ENCODE measurements around the gene OTOG.

The OTOG gene

DNA sequence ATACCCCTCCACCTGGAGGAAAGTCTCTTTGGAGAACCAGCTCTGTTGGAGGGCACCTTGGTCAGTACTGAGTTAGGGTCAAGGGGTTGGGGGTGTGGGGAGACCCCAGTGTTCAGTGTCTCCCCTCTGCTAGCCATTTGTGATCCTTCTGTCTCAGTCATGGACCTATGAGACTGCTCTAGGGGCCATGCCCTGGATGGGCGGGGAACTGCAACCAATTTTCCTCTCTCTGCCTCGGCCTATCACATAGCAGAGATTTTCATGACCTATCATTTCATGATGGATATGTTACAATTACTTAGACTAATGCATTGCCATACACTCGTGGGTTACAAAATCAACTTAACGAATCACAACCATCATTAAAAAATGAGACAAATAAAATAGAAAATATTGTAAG lies 7.4 kb downstream of the OTOG start:
- H3K4me1 ChIP-seq (ENCODE audit: insufficient read depth, low read length) = 0 out of 2 replicates have a peak, but pooled peaks cover 3% of the 10 kb centered on the region
- no peaks in the 10 kb centered on the region for H3K9me3 ChIP-seq (ENCODE audit: control insufficient read depth, insufficient read depth, low read length)
- no peak overlapping the region for H3K9ac ChIP-seq (ENCODE audit: low read depth, low read length)
- H3K36me3 ChIP-seq (ENCODE audit: insufficient read depth, low read length) = no peaks in the 10 kb centered on the region

DNA sequence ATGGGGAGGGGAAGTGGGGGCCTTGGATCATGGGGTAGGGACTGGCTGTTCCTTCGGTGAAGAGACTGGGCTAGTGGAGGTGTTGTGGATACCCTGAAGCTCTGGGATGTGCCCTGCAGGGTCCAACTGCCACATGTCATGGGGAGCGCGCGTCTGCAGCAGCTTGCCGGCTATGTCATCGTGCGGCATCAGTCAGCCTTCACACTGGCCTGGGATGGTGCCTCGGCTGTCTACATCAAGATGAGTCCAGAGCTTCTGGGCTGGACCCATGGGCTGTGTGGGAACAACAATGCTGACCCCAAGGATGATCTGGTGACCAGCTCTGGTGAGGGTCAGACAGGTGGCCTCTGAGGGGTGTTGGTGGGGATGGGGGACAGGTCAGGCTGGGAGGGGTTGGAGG lies 9.9 kb downstream of the OTOG start:
- no peaks in the 10 kb centered on the region for H3K4me1 ChIP-seq (ENCODE audit: insufficient read depth, low read length)
- no peaks in the 10 kb centered on the region for H3K36me3 ChIP-seq (ENCODE audit: insufficient read depth, low read length)
- no peaks in the 10 kb centered on the region for H3K9me3 ChIP-seq (ENCODE audit: control insufficient read depth, insufficient read depth, low read length)
- no peak overlapping the region for H3K9ac ChIP-seq (ENCODE audit: low read depth, low read length)

DNA sequence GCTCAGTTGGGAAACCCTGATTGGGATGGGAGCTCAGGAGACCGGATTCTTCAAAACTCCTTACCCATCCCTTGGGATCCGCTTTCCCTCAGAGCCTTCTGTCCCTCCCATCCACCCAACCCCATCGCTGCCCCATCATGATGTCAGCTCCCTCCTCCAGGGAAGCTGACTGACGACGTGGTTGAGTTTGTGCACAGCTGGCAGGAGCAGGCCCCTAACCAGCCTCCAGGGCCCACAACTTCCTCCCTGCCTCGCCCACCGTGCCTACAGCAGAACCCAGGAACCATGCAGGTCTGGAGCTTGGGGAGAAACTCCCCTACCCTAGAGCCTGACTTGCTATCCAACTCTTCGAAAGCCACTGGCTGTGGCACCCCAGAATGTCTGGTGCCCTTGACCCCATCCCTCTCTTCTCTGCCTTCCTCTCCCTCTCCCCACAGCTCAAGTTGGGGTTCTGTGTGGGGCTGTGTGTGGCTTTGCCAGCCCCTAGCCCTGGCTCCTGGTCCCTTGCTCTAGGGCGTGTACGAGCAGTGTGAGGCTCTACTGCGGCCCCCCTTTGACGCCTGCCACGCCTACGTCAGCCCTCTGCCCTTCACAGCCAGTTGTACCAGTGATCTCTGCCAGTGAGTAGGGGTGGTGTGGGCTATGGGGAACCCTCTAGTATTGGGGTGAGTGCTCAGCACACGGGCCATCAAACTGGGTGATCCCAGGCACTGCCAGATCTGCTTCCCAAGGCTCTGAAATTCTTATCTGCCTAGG lies 11.1 kb downstream of the OTOG start:
- H3K4me1 ChIP-seq (ENCODE audit: insufficient read depth, low read length) = no peaks in the 10 kb centered on the region
- H3K9ac ChIP-seq (ENCODE audit: low read depth, low read length) = no peak overlapping the region
- no peaks in the 10 kb centered on the region for H3K36me3 ChIP-seq (ENCODE audit: insufficient read depth, low read length)
- H3K9me3 ChIP-seq (ENCODE audit: control insufficient read depth, insufficient read depth, low read length) = no peaks in the 10 kb centered on the region

DNA sequence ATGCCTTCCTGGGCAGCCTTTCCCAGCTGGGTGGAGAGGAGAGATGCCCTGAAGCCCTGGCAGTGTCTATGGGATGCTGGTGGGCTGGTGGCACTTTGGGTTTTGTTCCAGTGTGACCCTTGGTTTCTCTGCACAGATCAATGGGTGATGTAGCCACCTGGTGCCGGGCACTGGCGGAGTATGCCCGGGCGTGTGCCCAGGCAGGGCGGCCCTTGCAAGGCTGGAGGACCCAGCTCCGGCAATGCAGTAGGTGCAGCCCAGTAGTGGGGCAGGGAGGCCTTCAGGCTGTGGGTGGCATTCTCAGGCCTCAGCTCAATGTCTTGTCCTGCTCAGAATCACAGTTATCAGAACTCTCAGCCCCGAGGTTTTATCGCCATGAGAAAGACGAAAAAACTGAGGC lies 11.9 kb downstream of the OTOG start:
- Histone ChIP-seq H3K4me1 (ENCODE audit: insufficient read depth, low read length) (no peaks in the 10 kb centered on the region), H3K9ac (ENCODE audit: low read depth, low read length) (no peak overlapping the region)

DNA sequence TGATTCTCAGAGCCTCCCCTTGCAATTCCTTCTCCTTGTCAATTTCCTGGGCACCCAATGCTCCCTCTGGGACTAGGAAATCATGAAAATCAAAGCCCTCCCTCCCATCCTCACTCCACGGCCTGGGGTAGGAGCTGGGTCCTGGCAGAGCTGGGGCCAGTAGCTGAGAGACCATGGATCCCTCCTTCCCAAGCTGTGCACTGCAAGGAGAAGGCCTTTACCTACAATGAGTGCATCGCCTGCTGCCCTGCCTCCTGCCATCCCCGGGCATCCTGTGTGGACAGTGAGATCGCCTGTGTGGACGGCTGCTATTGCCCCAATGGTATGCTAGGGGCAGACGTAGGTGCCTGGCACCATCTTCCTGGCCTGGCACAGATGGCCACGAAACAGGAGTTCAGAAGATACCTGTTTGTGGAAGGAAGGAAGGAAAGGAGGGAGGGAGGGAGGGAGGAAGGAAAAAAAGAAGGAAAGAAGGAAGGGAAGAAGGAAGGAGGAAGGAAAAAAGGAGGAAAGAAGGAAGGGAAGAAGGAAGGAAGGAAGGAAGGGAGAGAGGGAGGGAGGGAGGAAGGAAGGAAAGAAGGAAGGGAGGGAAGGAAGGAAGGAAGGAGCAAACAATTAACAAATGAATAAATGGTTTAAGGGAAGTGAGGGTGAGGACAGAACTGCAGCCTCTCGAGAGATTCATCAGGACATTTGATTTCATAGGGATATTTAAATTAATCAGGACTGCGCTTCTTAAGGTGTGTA lies 12.5 kb downstream of the OTOG start:
- Histone ChIP-seq H3K9me3 (ENCODE audit: control insufficient read depth, insufficient read depth, low read length) (no peaks in the 10 kb centered on the region), H3K9ac (ENCODE audit: low read depth, low read length) (no peak overlapping the region), H3K36me3 (ENCODE audit: insufficient read depth, low read length) (no peaks in the 10 kb centered on the region), H3K4me1 (ENCODE audit: insufficient read depth, low read length) (no peaks in the 10 kb centered on the region)

More for the DNA sequence above, 11.9 kb downstream of the OTOG start:
- H3K36me3 ChIP-seq (ENCODE audit: insufficient read depth, low read length) = no peaks in the 10 kb centered on the region
- H3K9me3 ChIP-seq (ENCODE audit: control insufficient read depth, insufficient read depth, low read length) = no peaks in the 10 kb centered on the region

DNA sequence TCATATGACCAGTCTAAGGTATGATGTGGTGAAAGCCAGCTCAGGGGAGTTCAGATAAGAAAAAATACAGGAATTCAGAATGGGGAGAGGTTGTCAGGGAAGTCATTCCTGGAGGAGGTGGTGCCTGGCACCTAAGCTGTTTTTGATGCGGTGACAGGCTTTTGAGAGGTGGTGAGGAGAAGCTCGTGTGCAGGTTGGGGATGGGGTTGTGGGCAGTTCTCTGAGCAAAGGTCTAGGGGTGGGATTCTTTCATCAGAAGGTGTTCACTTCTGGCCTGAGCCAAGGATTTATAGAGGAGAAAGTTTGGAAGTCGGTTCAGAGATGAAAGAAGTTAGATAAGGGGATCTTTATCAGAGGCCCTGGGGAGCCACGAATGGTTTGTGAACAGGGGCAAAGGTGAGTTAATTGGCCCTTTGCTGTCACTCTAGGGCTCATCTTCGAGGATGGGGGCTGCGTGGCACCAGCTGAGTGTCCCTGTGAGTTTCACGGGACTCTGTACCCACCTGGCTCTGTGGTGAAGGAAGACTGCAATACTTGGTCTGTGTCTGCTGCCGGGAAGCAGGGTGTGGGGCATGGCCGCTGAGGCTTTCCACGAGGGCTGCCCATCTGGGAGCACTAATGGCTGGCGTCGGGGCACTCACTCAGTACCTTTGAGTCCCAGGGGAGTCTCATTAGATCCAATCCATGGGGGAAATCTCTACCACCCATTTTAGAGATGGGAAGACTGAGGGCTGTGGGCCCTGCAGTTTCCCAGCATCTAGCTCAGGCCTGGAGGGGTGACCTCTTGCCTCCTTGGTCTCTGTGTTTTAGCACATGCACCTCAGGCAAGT lies 13.4 kb downstream of the OTOG start:
- Histone ChIP-seq H3K36me3 (ENCODE audit: insufficient read depth, low read length) (no peaks in the 10 kb centered on the region), H3K4me1 (ENCODE audit: insufficient read depth, low read length) (no peaks in the 10 kb centered on the region), H3K9ac (ENCODE audit: low read depth, low read length) (no peak overlapping the region), H3K9me3 (ENCODE audit: control insufficient read depth, insufficient read depth, low read length) (no peaks in the 10 kb centered on the region)

DNA sequence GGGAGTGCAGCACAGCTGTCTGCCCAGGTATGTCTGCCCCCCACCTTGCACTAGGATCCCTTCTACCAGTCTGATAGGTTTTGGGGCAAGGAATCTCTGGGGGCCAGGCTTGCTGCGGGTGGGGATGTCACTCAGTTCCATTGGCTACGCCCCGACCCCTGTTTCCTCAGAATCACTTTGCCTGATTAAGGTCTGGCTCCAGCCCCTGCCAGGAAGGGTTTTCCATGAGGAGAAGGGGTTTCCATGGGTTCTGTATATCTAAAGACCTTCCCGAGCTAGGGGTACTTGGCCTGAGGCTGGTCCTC lies 14.0 kb downstream of the OTOG start:
- Histone ChIP-seq H3K36me3 (ENCODE audit: insufficient read depth, low read length) (no peaks in the 10 kb centered on the region), H3K9ac (ENCODE audit: low read depth, low read length) (no peak overlapping the region)

DNA sequence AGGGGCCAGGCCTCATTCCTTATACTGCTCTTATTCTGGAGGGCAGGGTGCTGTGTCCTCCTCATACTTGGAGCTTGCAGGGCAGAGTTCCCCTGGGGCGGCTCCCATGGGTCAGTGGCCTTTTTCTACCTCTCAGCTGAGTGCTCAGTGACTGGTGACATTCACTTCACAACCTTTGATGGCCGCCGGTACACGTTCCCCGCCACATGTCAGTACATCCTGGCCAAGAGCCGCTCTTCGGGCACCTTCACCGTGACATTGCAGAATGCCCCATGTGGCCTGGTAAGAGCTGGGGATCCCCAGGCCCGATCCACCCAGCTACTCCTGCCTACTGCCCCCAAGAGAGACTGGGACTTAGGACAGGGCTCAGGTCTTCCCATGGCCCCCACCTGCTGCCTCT lies 14.5 kb downstream of the OTOG start:
- Histone ChIP-seq H3K9me3 (ENCODE audit: control insufficient read depth, insufficient read depth, low read length) (no peaks in the 10 kb centered on the region), H3K36me3 (ENCODE audit: insufficient read depth, low read length) (no peaks in the 10 kb centered on the region), H3K9ac (ENCODE audit: low read depth, low read length) (no peak overlapping the region), H3K4me1 (ENCODE audit: insufficient read depth, low read length) (no peaks in the 10 kb centered on the region)

More for the DNA sequence above, 14.0 kb downstream of the OTOG start:
- Histone ChIP-seq H3K4me1 (ENCODE audit: insufficient read depth, low read length) (no peaks in the 10 kb centered on the region), H3K9me3 (ENCODE audit: control insufficient read depth, insufficient read depth, low read length) (no peaks in the 10 kb centered on the region)

DNA sequence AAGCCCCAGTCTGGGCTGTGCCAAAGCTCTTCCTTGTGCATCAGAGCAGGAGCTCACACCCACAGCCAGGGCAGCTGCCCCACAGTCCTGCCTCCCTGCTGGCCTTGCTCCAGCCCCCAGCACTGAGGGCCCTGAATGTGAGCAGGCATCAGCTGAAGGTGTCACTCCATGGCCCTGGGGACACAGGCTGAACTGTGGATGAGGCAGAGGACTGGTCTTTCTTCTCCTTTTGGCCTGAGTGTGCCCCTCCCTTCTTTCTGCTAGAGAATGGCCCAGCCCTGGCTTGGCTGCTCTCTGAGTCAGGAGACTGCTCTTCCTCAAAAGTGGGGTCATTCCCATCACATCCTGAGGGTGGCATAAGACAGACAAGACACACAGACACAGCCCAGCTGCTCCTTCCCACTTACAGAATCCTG lies 16.2 kb downstream of the OTOG start:
- Histone ChIP-seq H3K36me3 (ENCODE audit: insufficient read depth, low read length) (no peaks in the 10 kb centered on the region), H3K4me1 (ENCODE audit: insufficient read depth, low read length) (no peaks in the 10 kb centered on the region), H3K9ac (ENCODE audit: low read depth, low read length) (no peak overlapping the region), H3K9me3 (ENCODE audit: control insufficient read depth, insufficient read depth, low read length) (no peaks in the 10 kb centered on the region)

DNA sequence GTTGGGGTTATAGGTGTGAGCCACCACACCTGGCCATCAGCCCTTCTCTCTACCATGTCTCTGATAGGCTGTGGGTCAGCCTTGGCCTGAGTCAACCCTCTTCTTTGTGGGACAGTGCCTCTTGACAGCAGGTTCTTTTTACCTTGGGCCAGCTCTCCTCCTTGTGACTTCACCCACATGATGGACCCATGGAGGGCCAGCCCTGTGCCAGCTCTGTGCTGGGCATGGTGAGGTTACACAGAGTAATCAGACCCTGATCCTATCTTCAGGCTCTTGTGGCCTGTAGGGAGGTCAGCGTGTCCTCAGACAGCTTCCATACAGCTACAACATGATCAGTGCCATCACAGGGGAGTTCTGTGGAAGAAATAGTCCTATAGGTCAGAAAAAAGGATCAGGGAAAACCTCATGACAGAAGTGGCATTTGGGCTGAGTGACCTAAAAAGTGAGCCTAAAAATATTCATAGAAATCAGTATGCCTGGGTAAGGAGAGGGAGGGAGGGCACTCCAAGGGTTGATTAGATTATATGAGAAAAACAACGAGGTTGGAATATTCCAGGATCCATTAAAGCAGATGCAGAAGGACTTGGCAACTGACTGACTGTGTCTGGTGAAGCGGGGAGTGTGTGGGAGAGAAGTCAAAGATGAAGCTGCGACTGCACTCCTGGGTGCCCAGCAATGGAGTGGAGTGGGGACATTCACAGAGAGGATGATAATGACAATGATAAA lies 17.1 kb downstream of the OTOG start:
- H3K9ac ChIP-seq (ENCODE audit: low read depth, low read length) = no peak overlapping the region

DNA sequence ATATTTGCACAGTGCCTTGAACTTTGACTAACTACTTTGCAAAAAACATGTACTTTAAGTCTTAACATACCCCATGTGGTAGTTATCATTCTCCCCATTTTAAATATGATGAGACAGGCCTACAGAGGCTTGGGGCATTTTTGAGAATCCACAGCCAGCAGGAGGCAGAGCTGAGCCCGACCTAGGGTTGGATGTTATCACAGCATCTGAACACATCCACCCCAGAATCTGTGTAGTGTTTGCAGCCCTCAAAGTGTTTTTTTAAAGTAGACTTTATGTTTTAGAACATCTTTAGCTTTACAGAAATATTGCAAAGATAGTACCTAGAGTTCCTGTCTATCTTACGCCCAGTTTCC lies 17.6 kb downstream of the OTOG start:
- H3K4me1 ChIP-seq (ENCODE audit: insufficient read depth, low read length) = no peaks in the 10 kb centered on the region
- no peaks in the 10 kb centered on the region for H3K9me3 ChIP-seq (ENCODE audit: control insufficient read depth, insufficient read depth, low read length)
- H3K9ac ChIP-seq (ENCODE audit: low read depth, low read length) = no peak overlapping the region
- no peaks in the 10 kb centered on the region for H3K36me3 ChIP-seq (ENCODE audit: insufficient read depth, low read length)

More for the DNA sequence above, 17.1 kb downstream of the OTOG start:
- H3K36me3 ChIP-seq (ENCODE audit: insufficient read depth, low read length) = no peaks in the 10 kb centered on the region
- H3K9me3 ChIP-seq (ENCODE audit: control insufficient read depth, insufficient read depth, low read length) = no peaks in the 10 kb centered on the region
- no peaks in the 10 kb centered on the region for H3K4me1 ChIP-seq (ENCODE audit: insufficient read depth, low read length)

DNA sequence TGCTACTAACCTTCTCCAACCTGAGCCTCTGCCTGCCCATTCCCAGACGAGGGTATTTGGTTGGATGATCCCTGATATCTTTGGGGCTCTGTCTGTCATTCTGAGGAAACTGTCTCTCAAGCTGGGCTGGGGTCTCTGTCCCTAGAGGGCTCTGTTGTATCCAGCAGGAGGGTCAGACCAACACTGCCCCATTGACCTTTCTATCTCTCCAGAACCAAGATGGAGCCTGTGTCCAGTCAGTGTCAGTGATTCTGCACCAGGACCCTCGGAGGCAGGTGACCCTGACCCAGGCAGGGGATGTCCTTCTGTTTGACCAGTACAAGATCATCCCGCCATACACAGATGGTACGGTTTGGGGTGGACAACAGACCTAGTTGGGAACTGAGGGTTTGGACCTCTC lies 21.9 kb downstream of the OTOG start:
- no peaks in the 10 kb centered on the region for H3K36me3 ChIP-seq (ENCODE audit: insufficient read depth, low read length)
- H3K9me3 ChIP-seq (ENCODE audit: control insufficient read depth, insufficient read depth, low read length) = no peaks in the 10 kb centered on the region
- no peaks in the 10 kb centered on the region for H3K4me1 ChIP-seq (ENCODE audit: insufficient read depth, low read length)
- no peak overlapping the region for H3K9ac ChIP-seq (ENCODE audit: low read depth, low read length)

DNA sequence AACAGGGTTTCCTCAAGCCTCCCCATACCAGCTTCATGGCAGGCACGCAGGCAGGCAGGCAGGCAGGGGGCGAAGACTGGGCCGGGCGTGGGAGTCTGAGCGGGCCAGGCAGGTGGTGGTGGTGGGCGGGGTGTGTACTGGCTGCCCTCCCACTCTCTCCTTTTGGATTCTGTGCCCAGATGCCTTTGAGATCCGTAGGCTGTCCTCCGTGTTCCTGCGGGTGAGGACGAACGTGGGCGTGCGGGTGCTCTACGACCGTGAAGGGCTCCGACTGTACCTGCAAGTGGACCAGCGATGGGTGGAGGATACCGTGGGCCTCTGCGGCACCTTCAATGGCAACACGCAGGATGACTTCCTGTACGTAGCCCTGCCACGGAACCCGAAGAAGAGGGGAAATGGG lies 23.0 kb downstream of the OTOG start:
- Histone ChIP-seq H3K9ac (ENCODE audit: low read depth, low read length) (no peak overlapping the region), H3K4me1 (ENCODE audit: insufficient read depth, low read length) (no peaks in the 10 kb centered on the region), H3K36me3 (ENCODE audit: insufficient read depth, low read length) (no peaks in the 10 kb centered on the region), H3K9me3 (ENCODE audit: control insufficient read depth, insufficient read depth, low read length) (no peaks in the 10 kb centered on the region)
